ENCODE results near the gene SUSD6.

DNA sequence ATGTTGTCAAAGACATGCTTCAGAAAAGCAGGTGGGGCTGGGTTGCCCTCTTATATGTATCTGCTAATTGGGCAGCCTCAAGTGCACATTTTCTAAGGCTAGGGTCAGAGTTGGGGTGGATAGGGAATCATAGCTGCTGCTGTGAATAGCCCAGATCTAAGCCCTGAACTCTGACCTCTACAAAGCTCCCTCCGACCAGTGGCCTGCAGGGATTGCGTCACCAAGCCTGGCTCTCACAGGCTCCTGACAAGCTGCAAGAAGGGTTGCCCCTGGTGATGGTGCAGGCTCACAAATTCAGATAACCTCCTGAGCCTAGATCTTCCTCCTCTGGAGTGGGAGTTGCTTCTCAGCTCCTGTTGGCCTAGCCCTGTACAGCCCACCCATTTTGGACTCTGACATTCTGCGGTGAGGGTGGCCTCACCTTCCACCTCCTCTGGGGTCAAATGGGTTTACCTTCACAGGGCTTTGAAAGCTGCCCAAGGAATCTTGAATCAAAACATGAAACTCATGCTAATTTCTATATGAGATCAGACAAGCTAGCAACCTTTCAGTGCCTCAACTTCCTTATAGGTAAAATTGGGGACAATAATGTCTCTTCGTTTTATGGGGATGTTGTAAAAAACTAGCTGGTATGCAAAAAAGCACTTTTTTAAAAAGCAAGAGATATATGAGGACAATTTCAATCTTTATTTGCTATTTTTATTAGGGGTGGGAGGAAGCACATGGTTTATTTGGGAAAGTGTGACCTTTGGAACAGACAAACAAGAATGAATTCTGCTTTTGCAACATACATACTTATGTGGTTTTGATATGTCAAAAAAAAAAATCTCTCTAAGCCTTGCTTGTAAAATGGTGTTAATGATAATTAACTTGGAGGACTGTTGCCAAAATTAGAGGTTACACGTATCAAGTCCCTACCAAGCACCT, 4.9 kb upstream of the SUSD6 start:
- TF ChIP-seq CTCF (IDR thresholded peaks at IDR 0.05; ENCODE audit: low read length) (no peak), EZH2 (optimal IDR thresholded peaks at IDR 0.05; ENCODE audit: low read depth, low read length) (no peak)

Measured in MM.1S (cell line).